B cell (primary cell): Measurements from ENCODE around the gene LRRC42. TPM values are rescaled to one million over a fixed set of nuclear protein-coding genes. Genes with fewer than 3 reads are reported as not detected.

Source experiments
- ATAC-seq: fragments of 200-7000 bp; cut with Tn5 transposase; one replicate; pipeline ENCODE4 v1.10.0; 2021; ENCODE audit warnings: low read depth, mild to moderate bottlenecking, moderate number of reproducible peaks, moderate library complexity
- CTCF ChIA-PET: fragments of 350-600 bp; sonication (Branson Sonifier 250); formaldehyde crosslinking; loops from one replicate; lab custom pipeline; 2021; ENCODE audit warnings: antibody characterized with exemption, inconsistent platforms; lab: Charles Lee
- POLR2A ChIA-PET: fragments of 350-600 bp; sonication (Branson Sonifier 250); formaldehyde crosslinking; loops from one replicate; lab custom pipeline; 2021; ENCODE audit warnings: antibody characterized with exemption; lab: Charles Lee
- DNase-seq: peaks from one replicate; pipeline ENCODE4 v3.0.0; 2013
- H2AFZ ChIP-seq: 2 replicates; pipeline ENCODE4 v1.6.1; 2012; ENCODE audit warnings: mild to moderate bottlenecking, low read depth, low read length; ENCODE audit not compliant: insufficient read depth, poor library complexity, severe bottlenecking
- H3K27ac ChIP-seq, 2 donors: 1 replicate in 1 of 2; 2 replicates in 1 of 2; pipeline ENCODE4 v1.5.1; 2012 to 2013; ENCODE audit warnings: low read length in 2 of 2, mild to moderate bottlenecking in 2 of 2, moderate library complexity in 1 of 2
- H3K27me3 ChIP-seq, 4 experiments: fragments of 200-600 bp in 1 of 4; sonication (generic) in 1 of 4; replicated peaks in 1 of 4; 1 replicate in 2 of 4; 2 replicates in 2 of 4; pipeline versions ENCODE4 v1.6.1 to v1.7.0; 2013 to 2016; ENCODE audit warnings: low read length in 3 of 4, mild to moderate bottlenecking in 2 of 4, mixed read lengths in 1 of 4, moderate library complexity in 1 of 4; ENCODE audit not compliant: insufficient read depth in 4 of 4, control insufficient read depth in 3 of 4; ENCODE audit errors: control extremely low read depth in 1 of 4
- H3K36me3 ChIP-seq, 2 experiments: replicated peaks in 1 of 2; 1 replicate in 1 of 2; 2 replicates in 1 of 2; pipeline versions ENCODE4 v1.6.1 to v1.7.1; 2013; ENCODE audit warnings: low read length in 1 of 2; ENCODE audit not compliant: insufficient read depth in 2 of 2, control insufficient read depth in 1 of 2; ENCODE audit errors: control extremely low read depth in 1 of 2, extremely low read depth in 1 of 2
- H3K4me1 ChIP-seq, 2 donors: fragments of 200-600 bp in 1 of 2; sonication (generic) in 1 of 2; 1 replicate in 1 of 2; 2 replicates in 1 of 2; pipeline versions ENCODE4 v1.5.1 to v1.6.1; 2013 to 2017; ENCODE audit warnings: low read length in 2 of 2; ENCODE audit not compliant: control insufficient read depth in 2 of 2, insufficient read depth in 2 of 2
- H3K4me2 ChIP-seq: replicated peaks from 2 replicates; pipeline ENCODE3; 2012; ENCODE audit warnings: mild to moderate bottlenecking, low read depth, low read length; ENCODE audit not compliant: poor library complexity, severe bottlenecking
- H3K4me3 ChIP-seq, 5 experiments: fragments of 200-600 bp in 1 of 5; sonication (generic) in 1 of 5; 1 replicate in 3 of 5; 2 replicates in 2 of 5; pipeline versions ENCODE4 v1.5.1 to v1.7.0; 2011 to 2016; ENCODE audit warnings: low read length in 4 of 5, mild to moderate bottlenecking in 4 of 5, low read depth in 2 of 5, control low read depth in 1 of 5, moderate library complexity in 1 of 5; ENCODE audit not compliant: insufficient read depth in 1 of 5; ENCODE audit errors: control extremely low read depth in 1 of 5, extremely low read depth in 1 of 5
- H3K79me2 ChIP-seq: fragments of 200-600 bp; sonication (generic); one replicate; pipeline ENCODE4 v1.6.0; 2016; ENCODE audit warnings: low read length; ENCODE audit not compliant: control insufficient read depth, insufficient read depth
- H3K9ac ChIP-seq: fragments of 200-600 bp; sonication (generic); 2 replicates; pipeline ENCODE4 v1.6.1; 2017; ENCODE audit warnings: mild to moderate bottlenecking, low read length, moderate library complexity
- H3K9me3 ChIP-seq, 3 donors: one replicate each; pipeline versions ENCODE4 v1.6.1 to v1.7.1; 2013; ENCODE audit warnings: low read length in 2 of 3; ENCODE audit not compliant: control insufficient read depth in 2 of 3, insufficient read depth in 1 of 3; ENCODE audit errors: control extremely low read depth in 1 of 3
- H4K20me1 ChIP-seq: 2 replicates; pipeline ENCODE4 v1.6.0; 2012; ENCODE audit warnings: mild to moderate bottlenecking, low read length; ENCODE audit not compliant: insufficient read depth, control insufficient read depth, poor library complexity, severe bottlenecking
- H3K27ac Mint-ChIP-seq: one replicate; pipeline ENCODE4 v1.8.0; 2021; ENCODE audit warnings: mixed read lengths
- H3K27me3 Mint-ChIP-seq: one replicate; pipeline ENCODE4 v1.8.0; 2021; ENCODE audit warnings: mixed read lengths
- H3K4me1 Mint-ChIP-seq: one replicate; pipeline ENCODE4 v1.8.0; 2021; ENCODE audit warnings: mixed read lengths
- H3K4me3 Mint-ChIP-seq: one replicate; pipeline ENCODE4 v1.8.0; 2021; ENCODE audit warnings: mixed read lengths
- H3K9me3 Mint-ChIP-seq: one replicate; pipeline ENCODE4 v1.8.0; 2022; ENCODE audit warnings: mixed read lengths; ENCODE audit not compliant: insufficient read depth
- CTCF ChIP-seq: fragments of 200-600 bp; IDR thresholded peaks from one replicate; pipeline ENCODE4 v1.8.0; 2022; ENCODE audit warnings: antibody characterized with exemption, mild to moderate bottlenecking
- EZH2 ChIP-seq: IDR thresholded peaks from 2 replicates; pipeline ENCODE4 v1.6.1; 2012; ENCODE audit warnings: borderline replicate concordance, low read depth, mild to moderate bottlenecking, moderate library complexity, low read length; ENCODE audit not compliant: insufficient read depth, poor library complexity, severe bottlenecking
- WGBS: methylation state at CpG from one replicate; pipeline ENCODE4 v1.1.5; 2013; ENCODE audit warnings: missing lambda C conversion rate; ENCODE audit not compliant: insufficient coverage; 5-methylcytosine and 5-hydroxymethylcytosine counted together
- intact Hi-C: fragments of 100-400 bp; cut with micrococcal nuclease; formaldehyde crosslinking; loops from one replicate; pipeline ENCODE4 v1.10.0; 2022
- polyA plus RNA-seq: library from polyadenylated mRNA; depleted of rRNA; stranded (reverse); fragments of >200 nt; gene quantifications from 2 replicates; pipeline ENCODE4 v1.2.3, GENCODE V29; 2012
- total RNA-seq, 2 donors: library from RNA; stranded (reverse); fragments of 120-200 nt in 1 of 2; gene quantifications; 1 replicate in 1 of 2; 2 replicates in 1 of 2; pipeline versions ENCODE4 v1.2.3 to v1.2.4, GENCODE V29; 2013 to 2022

LRRC42 gene
- total and polyA plus RNA-seq, 2 donors (not counting 1 experiment from before 2014, with no cell fraction given), result 4.7 to 10.3 TPM

GRCh38 chr1:54014009-54014629 lies 68.0 kb downstream of the LRRC42 start:
- H3K4me1 ChIP-seq, result no peaks in the 10 kb centered on the region
- no peak overlapping the region for H3K27ac ChIP-seq
- no peak overlapping the region for H3K4me2 ChIP-seq
- ATAC-seq, result no peak
- no peaks in the 10 kb centered on the region for H4K20me1 ChIP-seq
- H2AFZ ChIP-seq, result no peak overlapping the region
- Mint-ChIP-seq H3K27me3 (peaks cover 32% of the 10 kb centered on the region), H3K27ac (no peak overlapping the region), H3K4me1 (no peaks in the 10 kb centered on the region), H3K9me3 (no peaks in the 10 kb centered on the region), H3K4me3 (no peak overlapping the region)
- ChIA-PET CTCF (no interaction called here), POLR2A (no interaction called here)
- H3K9me3 ChIP-seq, result no peaks in the 10 kb centered on the region
- intact Hi-C loops, result no loop called here
- TF ChIP-seq CTCF (no peak), EZH2 (no peak)
- H3K36me3 ChIP-seq, result no peaks in the 10 kb centered on the region
- no peak overlapping the region for H3K4me3 ChIP-seq
- H3K9ac ChIP-seq, result no peak overlapping the region
- H3K27me3 ChIP-seq, result peaks cover 0 to 3% (median 0%) of the 10 kb centered on the region in 4 experiments
- no peak for DNase-seq
- 84% methylated on average over 15 of the region's 17 CpGs for WGBS
- no peaks in the 10 kb centered on the region for H3K79me2 ChIP-seq

GRCh38 chr1:54016343-54017282 lies 70.5 kb downstream of the LRRC42 start:
- Histone ChIP-seq H3K36me3 (no peaks in the 10 kb centered on the region), H4K20me1 (no peaks in the 10 kb centered on the region), H3K79me2 (no peaks in the 10 kb centered on the region), H2AFZ (no peak overlapping the region), H3K9ac (no peak overlapping the region), H3K4me1 (no peaks in the 10 kb centered on the region), H3K4me2 (no peak overlapping the region), H3K27ac (no peak overlapping the region), H3K27me3 (peaks cover 0 to 3% (median 0%) of the 10 kb centered on the region in 4 experiments), H3K9me3 (no peaks in the 10 kb centered on the region), H3K4me3 (no peak overlapping the region)
- Mint-ChIP-seq H3K4me1 (no peaks in the 10 kb centered on the region), H3K4me3 (no peak overlapping the region), H3K9me3 (no peaks in the 10 kb centered on the region), H3K27me3 (peaks cover 19% of the 10 kb centered on the region), H3K27ac (no peak overlapping the region)
- ChIA-PET CTCF (no interaction called here), POLR2A (no interaction called here)
- TF ChIP-seq EZH2 (no peak), CTCF (no peak)
- DNase-seq (no peak), ATAC-seq (no peak)
- WGBS, result 78% methylated on average over 7 of the region's 8 CpGs
- intact Hi-C loops, result no loop called here
